ENCODE data around the gene ARHGAP26. TPM values are rescaled to one million over a fixed set of nuclear protein-coding genes. Genes with fewer than 3 reads are reported as not detected.

ARHGAP26 gene
- total RNA-seq, 1 experiment from 2014 or later, result 65.5 TPM

DNA sequence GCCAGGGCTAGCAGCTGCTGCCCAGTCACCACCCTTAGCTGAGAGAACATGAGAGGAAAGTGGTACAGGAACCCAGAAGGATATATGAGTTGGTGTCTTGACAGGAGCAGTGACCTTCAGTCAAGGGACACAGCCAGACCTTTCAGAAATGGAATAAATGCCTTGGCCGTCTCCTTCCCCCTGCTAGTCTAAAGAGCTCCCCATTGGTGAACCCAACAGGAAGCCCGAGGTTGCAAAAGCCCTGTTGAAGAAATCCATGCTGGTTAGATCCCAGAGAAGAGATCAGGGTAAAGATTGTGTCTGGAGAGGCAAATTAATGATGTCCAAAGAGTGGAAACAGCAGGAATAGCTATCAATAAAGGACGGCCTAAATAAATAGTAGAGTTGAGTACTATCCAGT lies 388.9 kb downstream of the ARHGAP26 start:
- Histone ChIP-seq H3K4me1 (ENCODE audit: control insufficient read depth, insufficient read depth, low read length) (0 out of 2 replicates have a peak, but pooled peaks cover 2% of the 10 kb centered on the region), H3K9me3 (ENCODE audit: control insufficient read depth, insufficient read depth, low read depth, low read length) (no peaks in the 10 kb centered on the region), H3K36me3 (ENCODE audit: control insufficient read depth, insufficient read depth, low read length) (no peaks in the 10 kb centered on the region), H3K27me3 (ENCODE audit: control insufficient read depth, insufficient read depth, low read length) (no peaks in the 10 kb centered on the region), H3K27ac (ENCODE audit: low read length) (no peak overlapping the region), H3K4me3 (ENCODE audit: low read depth in 2 of 2, low read length in 2 of 2) (no peak overlapping the region)
- POLR2A ChIA-PET, result no interaction called here
- ATAC-seq (no peak), DNase-seq (ENCODE audit: low read depth, low spot score) (no peak)
- CTCF ChIA-PET, result no interaction called here
- TF ChIP-seq, protein P1, sequence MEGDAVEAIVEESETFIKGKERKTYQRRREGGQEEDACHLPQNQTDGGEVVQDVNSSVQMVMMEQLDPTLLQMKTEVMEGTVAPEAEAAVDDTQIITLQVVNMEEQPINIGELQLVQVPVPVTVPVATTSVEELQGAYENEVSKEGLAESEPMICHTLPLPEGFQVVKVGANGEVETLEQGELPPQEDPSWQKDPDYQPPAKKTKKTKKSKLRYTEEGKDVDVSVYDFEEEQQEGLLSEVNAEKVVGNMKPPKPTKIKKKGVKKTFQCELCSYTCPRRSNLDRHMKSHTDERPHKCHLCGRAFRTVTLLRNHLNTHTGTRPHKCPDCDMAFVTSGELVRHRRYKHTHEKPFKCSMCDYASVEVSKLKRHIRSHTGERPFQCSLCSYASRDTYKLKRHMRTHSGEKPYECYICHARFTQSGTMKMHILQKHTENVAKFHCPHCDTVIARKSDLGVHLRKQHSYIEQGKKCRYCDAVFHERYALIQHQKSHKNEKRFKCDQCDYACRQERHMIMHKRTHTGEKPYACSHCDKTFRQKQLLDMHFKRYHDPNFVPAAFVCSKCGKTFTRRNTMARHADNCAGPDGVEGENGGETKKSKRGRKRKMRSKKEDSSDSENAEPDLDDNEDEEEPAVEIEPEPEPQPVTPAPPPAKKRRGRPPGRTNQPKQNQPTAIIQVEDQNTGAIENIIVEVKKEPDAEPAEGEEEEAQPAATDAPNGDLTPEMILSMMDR (IDR thresholded peaks at IDR 0.05), result no peak
- TF ChIP-seq, protein P2, sequence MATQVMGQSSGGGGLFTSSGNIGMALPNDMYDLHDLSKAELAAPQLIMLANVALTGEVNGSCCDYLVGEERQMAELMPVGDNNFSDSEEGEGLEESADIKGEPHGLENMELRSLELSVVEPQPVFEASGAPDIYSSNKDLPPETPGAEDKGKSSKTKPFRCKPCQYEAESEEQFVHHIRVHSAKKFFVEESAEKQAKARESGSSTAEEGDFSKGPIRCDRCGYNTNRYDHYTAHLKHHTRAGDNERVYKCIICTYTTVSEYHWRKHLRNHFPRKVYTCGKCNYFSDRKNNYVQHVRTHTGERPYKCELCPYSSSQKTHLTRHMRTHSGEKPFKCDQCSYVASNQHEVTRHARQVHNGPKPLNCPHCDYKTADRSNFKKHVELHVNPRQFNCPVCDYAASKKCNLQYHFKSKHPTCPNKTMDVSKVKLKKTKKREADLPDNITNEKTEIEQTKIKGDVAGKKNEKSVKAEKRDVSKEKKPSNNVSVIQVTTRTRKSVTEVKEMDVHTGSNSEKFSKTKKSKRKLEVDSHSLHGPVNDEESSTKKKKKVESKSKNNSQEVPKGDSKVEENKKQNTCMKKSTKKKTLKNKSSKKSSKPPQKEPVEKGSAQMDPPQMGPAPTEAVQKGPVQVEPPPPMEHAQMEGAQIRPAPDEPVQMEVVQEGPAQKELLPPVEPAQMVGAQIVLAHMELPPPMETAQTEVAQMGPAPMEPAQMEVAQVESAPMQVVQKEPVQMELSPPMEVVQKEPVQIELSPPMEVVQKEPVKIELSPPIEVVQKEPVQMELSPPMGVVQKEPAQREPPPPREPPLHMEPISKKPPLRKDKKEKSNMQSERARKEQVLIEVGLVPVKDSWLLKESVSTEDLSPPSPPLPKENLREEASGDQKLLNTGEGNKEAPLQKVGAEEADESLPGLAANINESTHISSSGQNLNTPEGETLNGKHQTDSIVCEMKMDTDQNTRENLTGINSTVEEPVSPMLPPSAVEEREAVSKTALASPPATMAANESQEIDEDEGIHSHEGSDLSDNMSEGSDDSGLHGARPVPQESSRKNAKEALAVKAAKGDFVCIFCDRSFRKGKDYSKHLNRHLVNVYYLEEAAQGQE (IDR thresholded peaks at IDR 0.05; ENCODE audit: insufficient read depth in 1 of 2, low read depth in 2 of 2, low read length in 1 of 2), result no peak
- in situ Hi-C loops (cut with HindIII; ENCODE audit: low pct_unique_long_range_greater_than_20kb, low sequenced_read_pairs) (no loop called here), intact Hi-C loops (cut with micrococcal nuclease; ENCODE audit: unreplicated experiment) (no loop called here)
- TSS peak; percentile 41 for BruUV-seq (replicated peaks)

DNA sequence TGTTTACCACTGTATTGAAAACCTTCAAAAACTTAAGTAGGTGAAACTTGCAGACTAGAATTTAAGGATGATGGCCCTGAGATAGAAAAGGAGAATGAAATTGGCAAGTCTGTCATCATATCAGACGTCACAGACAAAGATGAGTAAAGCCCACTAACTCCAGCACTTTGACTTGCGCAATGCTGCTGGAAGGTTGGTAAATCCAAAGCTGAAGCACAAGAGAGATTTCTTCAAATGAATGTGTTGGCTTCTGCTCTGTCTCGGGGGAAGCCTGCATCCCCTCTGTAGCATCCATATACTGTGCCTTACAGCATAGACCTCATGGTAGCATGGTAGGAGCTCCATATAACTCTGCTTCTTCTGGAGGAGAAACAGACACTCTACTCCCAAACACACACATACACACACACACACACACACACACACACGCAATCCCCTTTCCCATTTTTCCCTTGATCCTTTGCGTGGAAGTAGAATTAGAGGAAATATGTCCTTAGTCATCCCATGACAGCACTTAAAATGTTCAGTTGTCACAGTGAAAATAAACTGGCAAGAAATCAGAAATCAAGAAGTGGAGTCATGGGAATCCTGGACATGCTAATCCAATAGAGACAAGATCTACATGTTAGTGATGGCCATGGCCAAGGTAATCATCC lies 391.8 kb downstream of the ARHGAP26 start:
- no peaks in the 10 kb centered on the region for H3K4me1 ChIP-seq (ENCODE audit: control insufficient read depth, insufficient read depth, low read length)
- in situ Hi-C loops (cut with HindIII; ENCODE audit: low pct_unique_long_range_greater_than_20kb, low sequenced_read_pairs) (no loop called here), intact Hi-C loops (cut with micrococcal nuclease; ENCODE audit: unreplicated experiment) (no loop called here)
- CTCF ChIA-PET, result no interaction called here
- H3K9me3 ChIP-seq (ENCODE audit: control insufficient read depth, insufficient read depth, low read depth, low read length), result no peaks in the 10 kb centered on the region
- H3K36me3 ChIP-seq (ENCODE audit: control insufficient read depth, insufficient read depth, low read length), result no peaks in the 10 kb centered on the region
- ATAC-seq, result no peak
- TF ChIP-seq POLR2AphosphoS5 (IDR thresholded peaks at IDR 0.05; ENCODE audit: low read depth, low read length) (no peak), SIN3A (IDR thresholded peaks at IDR 0.05; ENCODE audit: borderline replicate concordance, insufficient read depth, low read depth, low read length) (no peak), TCF7L2 (IDR thresholded peaks at IDR 0.05; ENCODE audit: low read depth, low read length) (no peak)
- TF ChIP-seq, protein P1 (IDR thresholded peaks at IDR 0.05), result no peak
- TF ChIP-seq, protein P2 (IDR thresholded peaks at IDR 0.05; ENCODE audit: insufficient read depth in 1 of 2, low read depth in 2 of 2, low read length in 1 of 2), result no peak
- H3K27me3 ChIP-seq (ENCODE audit: control insufficient read depth, insufficient read depth, low read length), result no peaks in the 10 kb centered on the region
- no peak overlapping the region for H3K27ac ChIP-seq (ENCODE audit: low read length)
- POLR2A ChIA-PET, result no interaction called here
- DNase-seq (ENCODE audit: low read depth, low spot score), result no peak
- H3K4me3 ChIP-seq (ENCODE audit: low read depth in 2 of 2, low read length in 2 of 2), result no peak overlapping the region
- BruUV-seq (replicated peaks), result no TSS peak
